Subcutaneous abdominal adipose tissue (tissue), 5 donors: ENCODE results near the gene PLET1.

Experiments used
- H3K27ac ChIP-seq: one replicate; pipeline ENCODE4 v1.7.0; 2013; ENCODE audit warnings: low read depth, mild to moderate bottlenecking, inconsistent platforms, low read length, moderate library complexity
- H3K27me3 ChIP-seq, 5 donors: one replicate each; pipeline ENCODE4 v1.7.0; 2013; ENCODE audit warnings: low read length in 5 of 5, inconsistent platforms in 1 of 5; ENCODE audit not compliant: control insufficient read depth in 5 of 5, insufficient read depth in 4 of 5
- H3K36me3 ChIP-seq, 5 donors: one replicate each; pipeline ENCODE4 v1.7.0; 2013; ENCODE audit warnings: low read length in 5 of 5; ENCODE audit not compliant: control insufficient read depth in 5 of 5, insufficient read depth in 5 of 5
- H3K4me1 ChIP-seq, 5 donors: one replicate each; pipeline ENCODE4 v1.7.0; 2013; ENCODE audit warnings: low read length in 5 of 5, mild to moderate bottlenecking in 3 of 5, moderate library complexity in 1 of 5; ENCODE audit not compliant: control insufficient read depth in 5 of 5, insufficient read depth in 5 of 5
- H3K4me3 ChIP-seq, 5 donors: one replicate each; pipeline ENCODE4 v1.7.0; 2013; ENCODE audit warnings: low read length in 5 of 5, low read depth in 1 of 5
- H3K9ac ChIP-seq, 5 donors: one replicate each; pipeline ENCODE4 v1.7.0; 2013; ENCODE audit warnings: low read length in 5 of 5, mild to moderate bottlenecking in 4 of 5, moderate library complexity in 3 of 5
- H3K9me3 ChIP-seq, 5 donors: one replicate each; pipeline ENCODE4 v1.7.0; 2013; ENCODE audit warnings: low read length in 5 of 5; ENCODE audit not compliant: control insufficient read depth in 5 of 5
- donor health status: healthy.
- donor health status: healthy.
- donor health status: healthy.
- donor health status: healthy.
- donor health status: healthy.

The PLET1 gene

GRCh38 chr11:112229746-112230433 is 30.8 kb downstream of the PLET1 start:
- Histone ChIP-seq H3K4me3 (no peak overlapping the region), H3K9ac (no peak overlapping the region), H3K4me1 (peaks cover 0 to 17% (median 9%) of the 10 kb centered on the region in 5 donors), H3K27me3 (no peaks in the 10 kb centered on the region), H3K9me3 (no peaks in the 10 kb centered on the region), H3K36me3 (peaks cover 14 to 35% (median 33%) of the 10 kb centered on the region in 5 donors), H3K27ac (no peak overlapping the region)

- no peaks in the 10 kb centered on the region for H3K27me3 ChIP-seq
- H3K36me3 ChIP-seq, result peaks cover 11 to 35% (median 27%) of the 10 kb centered on the region in 5 donors
- peaks cover 0 to 17% (median 9%) of the 10 kb centered on the region in 5 donors for H3K4me1 ChIP-seq
- H3K9ac ChIP-seq, result no peak overlapping the region
- H3K4me3 ChIP-seq, result no peak overlapping the region
- H3K27ac ChIP-seq, result no peak overlapping the region
- H3K9me3 ChIP-seq, result no peaks in the 10 kb centered on the region
Observed at GRCh38 chr11:112229159-112229558, 31.5 kb downstream of the PLET1 start.

- Histone ChIP-seq H3K9ac (no peak overlapping the region), H3K36me3 (peaks cover 10 to 31% (median 23%) of the 10 kb centered on the region in 5 donors)
Observed at GRCh38 chr11:112228706-112229105, 32.0 kb downstream of the PLET1 start.

GRCh38 chr11:112227471-112227870 is 33.2 kb downstream of the PLET1 start:
- H3K27ac ChIP-seq, result no peak overlapping the region
- H3K4me1 ChIP-seq, result peaks cover 0 to 17% (median 9%) of the 10 kb centered on the region in 5 donors
- H3K9me3 ChIP-seq, result no peaks in the 10 kb centered on the region
- H3K27me3 ChIP-seq, result no peaks in the 10 kb centered on the region
- H3K4me3 ChIP-seq, result peak overlapping the region; percentile 88 to 98 (median 94)
- peak overlapping the region in 4 of 5 donors; percentile 92 to 97 (median 92) for H3K9ac ChIP-seq
- H3K36me3 ChIP-seq, result peaks cover 8 to 24% (median 20%) of the 10 kb centered on the region in 5 donors

More at GRCh38 chr11:112228706-112229105, 32.0 kb downstream of the PLET1 start:
- peaks cover 0 to 17% (median 9%) of the 10 kb centered on the region in 5 donors for H3K4me1 ChIP-seq
- no peaks in the 10 kb centered on the region for H3K27me3 ChIP-seq
- H3K4me3 ChIP-seq, result no peak overlapping the region
- H3K27ac ChIP-seq, result no peak overlapping the region
- no peaks in the 10 kb centered on the region for H3K9me3 ChIP-seq

GRCh38 chr11:112226831-112227401 is 33.7 kb downstream of the PLET1 start:
- H3K36me3 ChIP-seq, result peaks cover 8 to 20% (median 19%) of the 10 kb centered on the region in 5 donors
- peak overlapping the region; percentile 97 for H3K27ac ChIP-seq
- no peaks in the 10 kb centered on the region for H3K9me3 ChIP-seq
- H3K4me1 ChIP-seq, result peaks cover 0 to 17% (median 9%) of the 10 kb centered on the region in 5 donors
- H3K9ac ChIP-seq, result peak overlapping the region; percentile 85 to 97 (median 92)
- H3K27me3 ChIP-seq, result no peaks in the 10 kb centered on the region
- H3K4me3 ChIP-seq, result peak overlapping the region; percentile 88 to 98 (median 94)

- H3K27me3 ChIP-seq, result no peaks in the 10 kb centered on the region
- H3K9me3 ChIP-seq, result no peaks in the 10 kb centered on the region
- peak within 1 kb of the TSS; percentile 88 to 98 (median 94) for H3K4me3 ChIP-seq
- peaks cover 0 to 17% (median 9%) of the 10 kb centered on the region in 5 donors for H3K4me1 ChIP-seq
- peak within 1 kb of the TSS; percentile 97 for H3K27ac ChIP-seq
- H3K9ac ChIP-seq, result peak within 1 kb of the TSS; percentile 89 to 97 (median 92)
- H3K36me3 ChIP-seq, result peaks cover 8 to 20% (median 18%) of the 10 kb centered on the region in 5 donors
Observed at GRCh38 chr11:112226062-112226830, 34.4 kb downstream of the PLET1 start, which contains the start of gene PTS. Gene PTS, plus strand, starts transcription at chr11:112226428. Its CDS starts 16 bp downstream, at chr11:112226444.

GRCh38 chr11:112225753-112226061 is 35.0 kb downstream of the PLET1 start:
- H3K27me3 ChIP-seq, result no peaks in the 10 kb centered on the region
- H3K9me3 ChIP-seq, result no peaks in the 10 kb centered on the region
- H3K27ac ChIP-seq, result peak overlapping the region; percentile 97
- peaks cover 8 to 15% (median 12%) of the 10 kb centered on the region in 5 donors for H3K36me3 ChIP-seq
- peak overlapping the region; percentile 88 to 98 (median 94) for H3K4me3 ChIP-seq
- peak overlapping the region; percentile 89 to 97 (median 92) for H3K9ac ChIP-seq
- H3K4me1 ChIP-seq, result peaks cover 0 to 17% (median 9%) of the 10 kb centered on the region in 5 donors

- Histone ChIP-seq H3K9me3 (no peaks in the 10 kb centered on the region), H3K36me3 (peaks cover 0 to 4% (median 0%) of the 10 kb centered on the region in 5 donors), H3K27ac (no peak overlapping the region), H3K27me3 (no peaks in the 10 kb centered on the region), H3K4me1 (peaks cover 0 to 17% (median 12%) of the 10 kb centered on the region in 5 donors), H3K4me3 (no peak overlapping the region), H3K9ac (no peak overlapping the region)
Observed at GRCh38 chr11:112223754-112224532, 36.7 kb downstream of the PLET1 start.

- Histone ChIP-seq H3K4me1 (peaks cover 0 to 17% (median 12%) of the 10 kb centered on the region in 5 donors), H3K36me3 (peaks cover 0 to 1% (median 0%) of the 10 kb centered on the region in 5 donors), H3K9me3 (no peaks in the 10 kb centered on the region), H3K27ac (no peak overlapping the region), H3K9ac (peak overlapping the region in 1 of 5 donors; percentile 33), H3K4me3 (no peak overlapping the region), H3K27me3 (no peaks in the 10 kb centered on the region)
Observed at GRCh38 chr11:112223121-112223520, 37.5 kb downstream of the PLET1 start.
